H9 (cell line): ENCODE results near the gene BCAS4. TPM values are rescaled to one million over a fixed set of nuclear protein-coding genes. Genes with fewer than 3 reads are reported as not detected.

Experiments used
- DNase-seq: peaks from one replicate; pipeline ENCODE4 v3.0.0-alpha.2; 2017
- H2AFZ ChIP-seq: one replicate; pipeline ENCODE4 v1.6.1; 2013; ENCODE audit warnings: mild to moderate bottlenecking, low read length, control low read depth, moderate library complexity
- H2AK5ac ChIP-seq: 2 replicates; pipeline ENCODE4 v1.6.1; 2013; ENCODE audit warnings: low read length, control low read depth, mixed read lengths; ENCODE audit not compliant: insufficient read length
- H2BK120ac ChIP-seq: one replicate; pipeline ENCODE4 v1.6.1; 2013; ENCODE audit warnings: low read depth, mild to moderate bottlenecking, low read length, control low read depth, inconsistent platforms; ENCODE audit not compliant: poor library complexity, severe bottlenecking
- H2BK12ac ChIP-seq: 2 replicates; pipeline ENCODE4 v1.6.1; 2013; ENCODE audit warnings: low read length, control low read depth, mixed read lengths, low read depth; ENCODE audit not compliant: insufficient read length
- H2BK15ac ChIP-seq: 2 replicates; pipeline ENCODE4 v1.6.1; 2013; ENCODE audit warnings: low read depth, low read length, control low read depth
- H2BK20ac ChIP-seq: one replicate; pipeline ENCODE4 v1.6.1; 2013; ENCODE audit warnings: low read depth, mild to moderate bottlenecking, low read length, control low read depth, inconsistent platforms; ENCODE audit not compliant: poor library complexity, severe bottlenecking
- H2BK5ac ChIP-seq: 2 replicates; pipeline ENCODE4 v1.6.1; 2013; ENCODE audit warnings: low read length, control low read depth, mixed read lengths; ENCODE audit not compliant: insufficient read length
- H3K14ac ChIP-seq: 2 replicates; pipeline ENCODE4 v1.6.1; 2013; ENCODE audit warnings: low read length, control low read depth; ENCODE audit not compliant: insufficient read depth
- H3K18ac ChIP-seq: 2 replicates; pipeline ENCODE4 v1.6.1; 2013; ENCODE audit warnings: low read depth, mild to moderate bottlenecking, mixed read lengths, low read length, control low read depth; ENCODE audit not compliant: insufficient read length
- H3K23ac ChIP-seq: 2 replicates; pipeline ENCODE4 v1.6.1; 2013; ENCODE audit warnings: low read length, control low read depth, mixed read lengths, low read depth; ENCODE audit not compliant: insufficient read length
- H3K23me2 ChIP-seq: 2 replicates; pipeline ENCODE4 v1.6.1; 2013; ENCODE audit warnings: low read depth, mild to moderate bottlenecking, mixed read lengths, low read length, control low read depth; ENCODE audit not compliant: insufficient read length, poor library complexity, severe bottlenecking
- H3K27ac ChIP-seq: 2 replicates; pipeline ENCODE4 v1.5.1; 2013; ENCODE audit warnings: low read length, control low read depth, mixed read lengths, low read depth; ENCODE audit not compliant: insufficient read length
- H3K27me3 ChIP-seq: 2 replicates; pipeline ENCODE4 v1.6.1; 2013; ENCODE audit warnings: low read length, control low read depth, inconsistent platforms; ENCODE audit not compliant: insufficient read depth
- H3K4ac ChIP-seq: 2 replicates; pipeline ENCODE4 v1.6.1; 2013; ENCODE audit warnings: low read depth, mild to moderate bottlenecking, control low read depth, inconsistent platforms, low read length, moderate library complexity
- H3K4me1 ChIP-seq: 2 replicates; pipeline ENCODE4 v1.6.1; 2013; ENCODE audit warnings: low read length, control low read depth, inconsistent platforms; ENCODE audit not compliant: insufficient read depth
- H3K4me2 ChIP-seq: 2 replicates; pipeline ENCODE4 v1.6.1; 2013; ENCODE audit warnings: low read length, control low read depth, mixed read lengths; ENCODE audit not compliant: insufficient read length, insufficient read depth
- H3K56ac ChIP-seq: 2 replicates; pipeline ENCODE4 v1.6.1; 2013; ENCODE audit warnings: low read depth, mild to moderate bottlenecking, mixed read lengths, low read length, control low read depth; ENCODE audit not compliant: insufficient read length
- H3K79me1 ChIP-seq: 2 replicates; pipeline ENCODE4 v1.6.1; 2013; ENCODE audit warnings: low read depth, mild to moderate bottlenecking, moderate library complexity, low read length, control low read depth, inconsistent platforms; ENCODE audit not compliant: insufficient read depth, poor library complexity, severe bottlenecking
- H3K79me2 ChIP-seq: 2 replicates; pipeline ENCODE4 v1.6.1; 2013; ENCODE audit warnings: low read length, control low read depth, inconsistent platforms; ENCODE audit not compliant: insufficient read depth
- H3K9ac ChIP-seq: 2 replicates; pipeline ENCODE4 v1.6.1; 2013; ENCODE audit warnings: low read length, control low read depth, mixed read lengths; ENCODE audit not compliant: insufficient read length; ENCODE audit errors: extremely low read depth
- H3K9me3 ChIP-seq: one replicate; pipeline ENCODE4 v1.6.1; 2013; ENCODE audit warnings: low read depth, low read length, inconsistent platforms; ENCODE audit not compliant: control insufficient read depth
- H3T11ph ChIP-seq: one replicate; pipeline ENCODE4 v1.6.1; 2013; ENCODE audit warnings: mild to moderate bottlenecking, low read length, control low read depth, inconsistent platforms
- H4K20me1 ChIP-seq: one replicate; pipeline ENCODE4 v1.6.1; 2013; ENCODE audit not compliant: control insufficient read depth, insufficient read length, insufficient read depth
- H4K5ac ChIP-seq: 2 replicates; pipeline ENCODE4 v1.6.1; 2013; ENCODE audit warnings: low read depth, mild to moderate bottlenecking, mixed read lengths, low read length, control low read depth; ENCODE audit not compliant: insufficient read length
- H4K8ac ChIP-seq: replicated peaks from 2 replicates; pipeline ENCODE4 v1.6.1; 2013; ENCODE audit warnings: low read length, control low read depth, mixed read lengths, low read depth; ENCODE audit not compliant: insufficient read length
- H4K91ac ChIP-seq: 2 replicates; pipeline ENCODE4 v1.6.1; 2013; ENCODE audit warnings: low read depth, mild to moderate bottlenecking, moderate library complexity, mixed read lengths, low read length, control low read depth; ENCODE audit not compliant: insufficient read length
- H3K27ac Mint-ChIP-seq, 3 experiments: 2 replicates in 2 of 3; 3 replicates in 1 of 3; pipeline ENCODE4 v1.8.0; 2020 to 2021; ENCODE audit warnings: mixed read lengths in 3 of 3, mild to moderate bottlenecking in 1 of 3, moderate library complexity in 1 of 3
- H3K27me3 Mint-ChIP-seq: 2 replicates; pipeline ENCODE4 v1.8.0; 2021; ENCODE audit warnings: low read depth, mild to moderate bottlenecking, moderate library complexity, mixed read lengths
- H3K36me3 Mint-ChIP-seq, 3 experiments: 2 replicates in 2 of 3; 3 replicates in 1 of 3; pipeline ENCODE4 v1.8.0; 2020 to 2021; ENCODE audit warnings: low read depth in 3 of 3, mixed read lengths in 3 of 3; ENCODE audit not compliant: insufficient read depth in 1 of 3
- H3K4me1 Mint-ChIP-seq, 2 experiments: 2 replicates each; pipeline ENCODE4 v1.8.0; 2020; ENCODE audit warnings: mixed read lengths in 2 of 2
- H3K4me3 Mint-ChIP-seq, 2 experiments: 2 replicates in 1 of 2; 3 replicates in 1 of 2; pipeline ENCODE4 v1.8.0; 2020 to 2021; ENCODE audit warnings: mild to moderate bottlenecking in 2 of 2, mixed read lengths in 2 of 2, moderate library complexity in 1 of 2
- H3K9me3 Mint-ChIP-seq, 2 experiments: 2 replicates in 1 of 2; 3 replicates in 1 of 2; pipeline ENCODE4 v1.8.0; 2020; ENCODE audit warnings: mild to moderate bottlenecking in 2 of 2, mixed read lengths in 2 of 2, moderate library complexity in 1 of 2
- CTCF ChIP-seq: fragments of 200-600 bp; sonication (generic); conservative IDR thresholded peaks from 3 replicates; pipeline ENCODE4 v1.8.0; 2021; ENCODE audit warnings: antibody characterized with exemption, mild to moderate bottlenecking
- WGBS: extraction: QIAGEN DNeasy Blood & Tissue Kit; methylation state at CpG from one replicate; pipeline ENCODE4 v1.1.7; 2013; ENCODE audit warnings: missing lambda C conversion rate, low lambda C conversion rate, mixed read lengths; ENCODE audit not compliant: insufficient read length; ENCODE audit errors: extremely low coverage; 5-methylcytosine and 5-hydroxymethylcytosine counted together
- total RNA-seq: library from RNA; stranded (reverse); gene quantifications from 2 replicates; pipeline ENCODE4 v1.2.1, GENCODE V29; 2021

Gene BCAS4
- total RNA-seq, 1 experiment from 2014 or later: 16.9 TPM

DNA sequence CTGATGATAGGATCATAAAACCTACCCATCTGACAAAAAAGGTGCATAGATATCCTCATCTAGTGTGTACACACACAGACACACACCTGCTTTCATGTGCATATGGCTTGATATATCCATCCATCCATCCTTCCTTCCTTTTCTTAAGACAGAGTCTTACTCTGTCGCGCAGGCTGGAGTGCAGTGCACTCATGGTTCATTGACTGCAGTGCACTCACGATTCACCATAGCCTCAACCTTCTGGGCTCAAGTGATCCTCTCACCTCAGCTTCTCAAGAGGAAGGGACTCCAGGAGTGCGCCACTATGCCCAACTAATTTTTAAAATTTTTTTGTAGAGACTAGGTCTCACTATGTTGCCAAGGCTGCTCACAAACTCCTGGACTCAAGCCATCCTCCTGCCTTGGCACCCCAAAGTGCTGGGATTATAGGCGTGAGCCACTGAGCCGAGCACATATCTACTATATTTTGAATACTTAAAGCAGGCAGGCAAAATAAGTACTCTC, 109.3 kb downstream of the BCAS4 start:
- WGBS: no CpG with 5 or more reads among the region's 6 CpGs
- no peak overlapping the region for H2AK5ac ChIP-seq
- H3K23ac ChIP-seq: no peak overlapping the region
- H3K9ac ChIP-seq: no peak overlapping the region
- Mint-ChIP-seq H3K4me3 (no peak overlapping the region), H3K4me1 (peaks cover 13 to 16% of the 10 kb centered on the region in 2 experiments; a peak in 3 of 4 replicates), H3K27me3 (no peaks in the 10 kb centered on the region), H3K36me3 (peaks cover 30 to 66% (median 62%) of the 10 kb centered on the region in 3 experiments; a peak in 6 of 7 replicates), H3K9me3 (no peaks in the 10 kb centered on the region), H3K27ac (peak overlapping the region in 2 of 3 experiments; percentile 2 to 88; a peak in 2 of 7 replicates)
- H3K79me1 ChIP-seq: peaks cover 3% of the 10 kb centered on the region
- H3K79me2 ChIP-seq: peaks cover 32% of the 10 kb centered on the region; the same call in 1 of the 2 replicates
- no peak overlapping the region for H3K4ac ChIP-seq
- no peak overlapping the region for H4K5ac ChIP-seq
- no peaks in the 10 kb centered on the region for H3K23me2 ChIP-seq
- no peak for TF ChIP-seq CTCF
- H2BK20ac ChIP-seq: no peak overlapping the region
- no peak overlapping the region for H3K27ac ChIP-seq
- no peak for DNase-seq
- H2BK15ac ChIP-seq: no peak overlapping the region
- no peak overlapping the region for H3K18ac ChIP-seq
- no peak overlapping the region for H2BK120ac ChIP-seq
- H3K27me3 ChIP-seq: no peaks in the 10 kb centered on the region
- no peak overlapping the region for H4K91ac ChIP-seq
- no peak overlapping the region for H3T11ph ChIP-seq
- H3K9me3 ChIP-seq: no peaks in the 10 kb centered on the region
- H4K8ac ChIP-seq: no peak overlapping the region
- H2AFZ ChIP-seq: no peak overlapping the region
- H3K4me2 ChIP-seq: no peak overlapping the region
- no peak overlapping the region for H2BK12ac ChIP-seq
- no peaks in the 10 kb centered on the region for H3K4me1 ChIP-seq
- no peaks in the 10 kb centered on the region for H4K20me1 ChIP-seq
- H2BK5ac ChIP-seq: no peak overlapping the region
- H3K56ac ChIP-seq: no peak overlapping the region
- H3K14ac ChIP-seq: no peak overlapping the region
